Effector memory CD8-positive, alpha-beta T cell (primary cell): ENCODE results near the gene B3GALT2.
"Not testable (repeated sequence)": the region's sequence is repeated elsewhere in the genome, so short reads cannot be mapped to it uniquely, and the experiment has no call there.

ENCODE experiments used
- ATAC-seq: fragments of 150-1000 bp; cut with Tn5 transposase; replicated peaks from 2 replicates; pipeline ENCODE4 v1.10.0; 2021; ENCODE audit warnings: mild to moderate bottlenecking, moderate library complexity
- DNase-seq, 3 experiments: peaks; one replicate each; pipeline ENCODE4 v3.0.0; 2021
- H3K27ac Mint-ChIP-seq, 2 donors: one replicate each; pipeline ENCODE4 v1.8.0; 2022; ENCODE audit warnings: mild to moderate bottlenecking in 2 of 2, mixed read lengths in 2 of 2, moderate library complexity in 2 of 2
- H3K27me3 Mint-ChIP-seq, 2 donors: one replicate each; pipeline ENCODE4 v1.8.0; 2022; ENCODE audit warnings: mixed read lengths in 2 of 2
- H3K36me3 Mint-ChIP-seq: one replicate; pipeline ENCODE4 v1.8.0; 2022; ENCODE audit warnings: mild to moderate bottlenecking, moderate library complexity, mixed read lengths; ENCODE audit not compliant: insufficient read depth
- H3K4me1 Mint-ChIP-seq, 2 donors: one replicate each; pipeline ENCODE4 v1.8.0; 2022; ENCODE audit warnings: low read depth in 2 of 2, mixed read lengths in 2 of 2
- H3K4me3 Mint-ChIP-seq, 2 donors: one replicate each; pipeline ENCODE4 v1.8.0; 2022; ENCODE audit warnings: mild to moderate bottlenecking in 2 of 2, mixed read lengths in 2 of 2, moderate library complexity in 2 of 2
- H3K9me3 Mint-ChIP-seq, 2 donors: one replicate each; pipeline ENCODE4 v1.8.0; 2022; ENCODE audit warnings: mixed read lengths in 2 of 2

The B3GALT2 gene

DNA sequence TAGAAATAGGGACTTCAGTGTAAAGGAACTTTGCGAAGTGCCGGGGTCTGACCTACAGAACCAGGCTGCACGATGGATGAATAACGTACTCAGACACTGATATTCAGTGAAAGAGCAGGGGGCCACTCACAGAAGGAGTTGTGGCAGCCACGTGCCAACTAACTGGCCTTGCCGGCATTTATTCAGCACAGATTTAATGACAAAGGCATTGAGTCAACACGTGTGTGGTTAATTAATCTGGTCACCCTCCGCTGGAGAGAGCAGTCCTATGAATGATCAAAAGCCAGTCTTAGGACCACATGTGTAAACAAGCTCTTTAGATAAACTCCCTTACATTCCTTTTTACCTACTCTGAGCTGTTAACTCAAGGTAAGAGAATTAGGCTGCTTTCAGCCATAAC lies 6.2 kb upstream of the B3GALT2 start:
- Mint-ChIP-seq H3K36me3 (peaks cover 3% of the 10 kb centered on the region), H3K27ac (no peak overlapping the region)

DNA sequence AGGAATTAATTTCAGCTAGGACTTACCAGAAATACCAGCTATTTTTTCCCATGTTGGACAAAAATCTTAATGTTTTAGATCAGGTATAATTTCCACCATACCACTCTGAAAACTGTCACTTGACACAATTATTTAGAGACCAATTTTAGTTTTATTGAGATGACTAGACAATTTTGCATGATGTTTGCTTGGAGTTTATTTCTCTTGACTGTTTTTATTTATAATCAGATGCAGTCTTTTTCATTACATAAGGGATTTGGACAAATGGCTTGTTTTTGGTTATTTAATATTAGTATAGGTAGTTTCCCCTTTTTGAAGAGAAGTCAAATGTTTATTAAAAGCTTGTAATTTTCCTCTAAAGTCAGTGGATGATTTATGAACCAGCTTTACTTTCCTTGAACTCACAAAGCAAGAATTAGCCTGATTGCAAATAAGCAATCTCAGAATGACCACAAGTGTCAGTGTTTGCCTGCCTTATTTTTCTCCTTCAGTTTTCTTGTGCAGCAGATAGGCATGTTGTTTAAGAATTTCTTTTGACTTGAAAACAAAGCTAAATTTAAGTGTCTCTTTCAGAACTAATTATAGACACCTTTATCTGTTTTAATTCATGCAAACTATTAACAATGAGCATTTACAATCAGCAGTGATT lies 3.8 kb upstream of the B3GALT2 start:
- no peak for DNase-seq
- Mint-ChIP-seq H3K9me3 (no peaks in the 10 kb centered on the region), H3K36me3 (peaks cover 7% of the 10 kb centered on the region), H3K4me3 (peak overlapping the region in 1 of 2 donors; percentile 74), H3K4me1 (peaks cover 21 to 50% of the 10 kb centered on the region in 2 donors), H3K27ac (peak overlapping the region; percentile 11 to 61), H3K27me3 (no peaks in the 10 kb centered on the region)
- no peak for ATAC-seq

More for the DNA sequence above, 6.2 kb upstream of the B3GALT2 start:
- ATAC-seq: no peak
- Mint-ChIP-seq H3K4me1 (peaks cover 28 to 47% of the 10 kb centered on the region in 2 donors), H3K27me3 (no peaks in the 10 kb centered on the region), H3K9me3 (no peaks in the 10 kb centered on the region), H3K4me3 (no peak overlapping the region)
- DNase-seq: no peak

DNA sequence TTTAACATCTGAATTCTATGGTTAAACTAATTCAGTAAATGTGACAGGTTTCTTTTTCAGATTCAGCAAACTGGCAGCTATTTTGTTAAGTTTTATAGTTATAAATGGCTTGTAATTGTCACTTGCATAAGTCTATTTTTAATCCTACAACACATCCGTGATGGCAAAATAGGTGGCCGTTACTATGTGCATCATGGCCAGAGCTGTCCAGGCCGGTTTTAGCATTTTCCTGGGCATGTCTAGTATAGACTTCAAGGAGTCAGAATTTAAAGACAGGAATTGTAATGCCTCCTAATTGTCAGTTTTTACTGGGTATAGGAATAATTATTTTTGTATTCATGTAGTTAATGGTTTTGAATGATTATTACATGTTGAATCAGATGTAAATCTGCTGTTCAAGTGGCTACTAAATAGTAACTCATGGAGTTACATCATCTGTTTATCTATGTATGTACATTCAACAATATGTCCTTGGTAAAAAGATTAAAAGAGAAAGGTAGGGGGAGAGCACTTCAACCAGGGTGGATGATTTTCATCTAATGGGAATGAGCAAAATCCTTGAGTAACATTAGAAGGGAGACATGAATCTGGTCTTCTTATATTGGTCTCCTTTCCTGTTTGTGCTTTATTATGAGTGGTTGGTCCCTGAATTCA lies 3.2 kb upstream of the B3GALT2 start:
- Mint-ChIP-seq H3K27ac (peak overlapping the region; percentile 11 to 61), H3K27me3 (no peaks in the 10 kb centered on the region), H3K4me3 (peak overlapping the region in 1 of 2 donors; percentile 74), H3K36me3 (peaks cover 7% of the 10 kb centered on the region), H3K9me3 (no peaks in the 10 kb centered on the region), H3K4me1 (peaks cover 21 to 52% of the 10 kb centered on the region in 2 donors)
- DNase-seq (no peak), ATAC-seq (no peak)

DNA sequence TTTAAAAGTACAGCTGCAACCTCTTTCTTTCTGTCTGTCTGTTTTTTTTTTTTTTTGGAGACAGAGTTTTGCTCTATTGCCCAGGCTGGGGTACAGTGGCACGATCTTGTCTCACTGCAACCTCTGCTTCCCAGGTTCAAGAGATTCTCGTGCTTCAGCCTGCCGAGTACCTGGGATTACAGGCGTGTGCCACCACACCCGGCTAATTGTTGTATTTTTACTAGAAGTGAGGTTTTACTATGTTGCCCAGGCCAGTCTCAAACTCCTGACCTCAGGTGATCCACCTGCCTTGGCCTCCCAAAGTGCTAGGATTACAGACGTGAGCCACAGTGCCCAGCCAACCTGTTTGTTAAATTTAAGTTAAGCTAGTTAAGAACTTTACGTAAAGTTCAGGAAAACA lies 2.5 kb upstream of the B3GALT2 start:
- Mint-ChIP-seq H3K4me1 (peaks cover 19 to 51% of the 10 kb centered on the region in 2 donors), H3K4me3 (peak overlapping the region in 1 of 2 donors; percentile 74)

DNA sequence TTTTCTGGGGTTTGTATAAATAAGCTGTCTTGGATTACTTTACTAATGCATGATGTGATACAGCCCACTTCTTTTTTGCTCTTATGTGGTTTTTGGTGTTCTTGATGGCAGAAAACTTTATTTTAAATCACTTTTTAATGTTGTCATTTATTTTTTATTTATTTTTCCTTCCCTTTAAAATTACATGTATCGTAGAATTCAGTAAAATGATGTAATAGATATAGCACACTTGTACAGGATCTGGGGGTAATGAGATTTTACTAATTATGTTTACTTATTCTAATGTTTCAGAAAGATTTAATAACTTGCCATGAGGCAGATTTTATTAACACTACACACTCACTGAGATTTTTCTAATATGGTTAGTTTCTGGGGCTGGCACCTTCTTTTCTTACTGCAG lies 701 bp upstream of the B3GALT2 start:
- H3K27ac Mint-ChIP-seq: peak overlapping the region; percentile 61 to 72
- peak overlapping the region; percentile 69 to 74 for H3K4me3 Mint-ChIP-seq
- H3K4me1 Mint-ChIP-seq: peaks cover 21 to 49% of the 10 kb centered on the region in 2 donors

More for the DNA sequence above, 2.5 kb upstream of the B3GALT2 start:
- H3K27me3 Mint-ChIP-seq, H3K36me3 Mint-ChIP-seq, DNase-seq, ATAC-seq, H3K9me3 Mint-ChIP-seq: not testable (repeated sequence)
- peak overlapping the region; percentile 60 to 61 for H3K27ac Mint-ChIP-seq

DNA sequence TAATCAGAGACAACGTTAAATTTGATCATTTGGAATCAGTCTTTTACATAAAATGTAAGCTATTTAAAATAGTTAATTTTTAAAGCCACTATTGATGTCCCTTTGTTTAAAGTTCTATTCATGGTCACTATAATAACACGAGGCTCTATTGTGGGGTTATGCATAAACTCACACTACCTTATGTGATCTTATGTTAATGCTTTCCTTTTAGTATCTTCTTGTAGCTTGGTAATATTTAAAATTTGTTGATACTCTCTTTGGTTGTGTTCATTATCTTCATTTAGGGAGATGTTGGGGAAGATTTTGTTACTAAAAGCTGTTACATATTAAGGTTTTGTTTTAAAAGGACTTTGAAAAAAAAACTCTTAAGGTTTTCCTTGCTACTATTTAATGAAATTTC lies 1.2 kb downstream of the B3GALT2 start:
- no peak for DNase-seq
- Mint-ChIP-seq H3K36me3 (peaks cover 10% of the 10 kb centered on the region), H3K27me3 (no peaks in the 10 kb centered on the region), H3K9me3 (no peaks in the 10 kb centered on the region), H3K4me3 (peak overlapping the region; percentile 69 to 74), H3K4me1 (peaks cover 14 to 50% of the 10 kb centered on the region in 2 donors), H3K27ac (peak overlapping the region in 1 of 2 donors; percentile 61)
- ATAC-seq: no peak

More for the DNA sequence above, 701 bp upstream of the B3GALT2 start:
- DNase-seq (no peak), ATAC-seq (no peak)
- Mint-ChIP-seq H3K36me3 (peaks cover 9% of the 10 kb centered on the region), H3K27me3 (no peaks in the 10 kb centered on the region), H3K9me3 (no peaks in the 10 kb centered on the region)

DNA sequence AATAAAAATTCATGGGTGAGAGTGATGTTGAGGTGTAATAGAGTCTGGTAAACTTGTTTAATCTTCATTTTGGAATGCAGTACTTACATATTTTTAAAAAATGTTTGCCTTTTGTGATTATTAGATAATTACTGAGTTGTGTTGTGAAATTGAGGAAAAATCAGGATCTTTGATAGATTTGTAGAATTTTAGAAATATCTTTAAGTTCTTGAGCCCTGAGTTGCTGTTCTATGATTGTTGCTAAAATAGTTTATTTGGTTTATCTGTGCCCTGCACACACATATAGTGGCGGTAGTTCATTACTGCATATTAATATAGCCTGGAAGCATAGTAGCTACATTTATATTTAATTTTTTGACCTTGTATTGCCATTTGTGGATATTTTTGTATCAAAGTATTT lies 1.6 kb downstream of the B3GALT2 start:
- peak overlapping the region; percentile 69 to 74 for H3K4me3 Mint-ChIP-seq
- peak overlapping the region in 1 of 2 donors; percentile 61 for H3K27ac Mint-ChIP-seq
- no peaks in the 10 kb centered on the region for H3K27me3 Mint-ChIP-seq
- H3K4me1 Mint-ChIP-seq: peaks cover 14 to 48% of the 10 kb centered on the region in 2 donors
- DNase-seq: no peak
- ATAC-seq: no peak
- H3K36me3 Mint-ChIP-seq: peaks cover 13% of the 10 kb centered on the region
- H3K9me3 Mint-ChIP-seq: no peaks in the 10 kb centered on the region

DNA sequence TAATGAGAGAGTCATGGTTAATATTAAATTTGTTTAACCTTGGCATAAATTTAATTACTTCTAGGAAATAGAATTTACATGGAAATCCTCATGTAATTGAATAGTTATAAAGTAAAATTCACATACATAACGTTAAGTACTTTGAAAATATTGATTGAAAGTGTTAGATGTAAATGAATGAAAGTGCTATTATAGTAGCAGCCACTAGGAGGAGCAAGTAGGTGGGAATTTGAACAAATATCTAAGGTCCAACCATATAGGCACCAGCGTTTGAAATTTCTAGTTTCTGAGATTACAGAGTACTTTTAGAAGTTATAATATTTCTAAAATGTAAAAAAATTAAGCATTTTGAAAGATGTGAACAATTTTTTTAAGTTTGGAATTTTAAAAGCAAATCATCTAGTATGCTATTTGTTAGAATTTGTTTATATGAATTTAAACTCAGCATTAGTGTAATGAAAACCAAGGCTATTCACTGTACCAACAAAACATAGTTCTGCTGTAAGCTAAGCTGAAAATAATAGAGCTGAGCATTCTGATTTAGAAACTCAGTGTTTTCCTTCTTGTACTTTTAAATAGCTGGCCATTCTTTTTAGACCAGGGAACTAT lies 3.3 kb downstream of the B3GALT2 start:
- peak overlapping the region; percentile 69 to 74 for H3K4me3 Mint-ChIP-seq
- no peaks in the 10 kb centered on the region for H3K27me3 Mint-ChIP-seq
- H3K36me3 Mint-ChIP-seq: peaks cover 13% of the 10 kb centered on the region
- DNase-seq: peak in 2 of 3 experiments; percentile 27 to 34
- H3K27ac Mint-ChIP-seq: peak overlapping the region in 1 of 2 donors; percentile 44
- peaks cover 9 to 48% of the 10 kb centered on the region in 2 donors for H3K4me1 Mint-ChIP-seq
- no peaks in the 10 kb centered on the region for H3K9me3 Mint-ChIP-seq
- peak; percentile 51 for ATAC-seq

DNA sequence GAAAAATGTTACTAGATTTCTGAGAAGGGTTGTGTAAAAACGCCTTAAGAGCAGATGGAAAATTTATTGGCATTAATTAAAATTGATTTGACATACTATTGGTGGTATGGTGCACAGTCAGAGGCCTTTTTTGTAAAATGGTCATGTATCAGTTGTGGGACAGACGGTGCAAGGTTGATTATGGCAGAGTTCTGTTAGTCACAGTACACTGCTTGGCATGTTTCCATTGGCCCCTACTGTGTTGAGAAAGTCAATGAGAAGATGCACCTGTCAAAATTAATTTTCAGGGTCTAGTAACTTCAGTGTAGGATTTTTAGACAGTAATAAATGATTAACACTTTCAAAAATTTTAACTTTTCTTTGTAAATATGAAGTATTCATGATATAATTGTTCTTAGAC lies 4.4 kb downstream of the B3GALT2 start:
- H3K27ac Mint-ChIP-seq: no peak overlapping the region
- H3K4me1 Mint-ChIP-seq: peaks cover 10 to 44% of the 10 kb centered on the region in 2 donors

DNA sequence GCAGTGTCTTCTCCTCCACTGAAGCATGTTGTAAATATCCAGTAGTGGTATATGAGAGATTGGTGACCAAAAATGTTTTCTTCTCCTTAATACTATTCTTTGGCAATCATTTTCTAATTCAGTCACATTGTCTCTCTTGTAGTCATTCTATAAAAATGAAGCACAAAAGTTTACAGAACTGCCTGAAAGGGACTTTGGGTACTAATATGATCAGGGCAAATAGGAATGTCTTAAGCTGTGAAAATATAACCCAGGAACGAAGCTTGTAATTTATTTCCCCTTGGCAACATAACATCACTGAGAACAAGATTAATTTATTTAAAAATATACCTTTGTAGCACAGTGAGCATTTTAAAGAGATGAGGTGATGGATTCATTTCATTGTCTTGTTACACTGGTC lies 4.9 kb downstream of the B3GALT2 start:
- peaks cover 16% of the 10 kb centered on the region for H3K36me3 Mint-ChIP-seq
- H3K27ac Mint-ChIP-seq: no peak overlapping the region
- peaks cover 7 to 40% of the 10 kb centered on the region in 2 donors for H3K4me1 Mint-ChIP-seq
- no peak overlapping the region for H3K4me3 Mint-ChIP-seq
- no peaks in the 10 kb centered on the region for H3K27me3 Mint-ChIP-seq
- no peaks in the 10 kb centered on the region for H3K9me3 Mint-ChIP-seq
- no peak for ATAC-seq
- DNase-seq: no peak

More for the DNA sequence above, 4.4 kb downstream of the B3GALT2 start:
- Mint-ChIP-seq H3K36me3 (peaks cover 13% of the 10 kb centered on the region), H3K27me3 (no peaks in the 10 kb centered on the region), H3K4me3 (no peak overlapping the region), H3K9me3 (no peaks in the 10 kb centered on the region)
- no peak for ATAC-seq
- no peak for DNase-seq

DNA sequence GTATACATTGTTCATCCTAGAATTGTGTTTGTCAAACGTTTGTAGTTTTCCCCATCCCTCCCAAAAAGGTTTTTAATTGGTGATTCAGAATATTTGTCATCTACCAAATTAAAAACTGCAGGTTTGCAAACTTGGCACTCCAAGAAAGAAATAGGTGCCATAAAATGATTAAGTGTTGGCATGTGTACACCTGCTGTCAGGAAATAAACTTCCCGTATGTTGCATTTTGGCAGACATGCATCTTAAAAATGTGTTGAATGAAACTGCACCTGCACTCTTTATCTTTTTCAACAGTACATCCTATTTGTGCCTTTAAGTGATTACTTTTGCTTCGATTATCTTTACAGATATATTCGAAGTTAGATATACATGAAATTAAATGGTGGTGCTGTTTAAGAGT lies 7.3 kb downstream of the B3GALT2 start:
- Mint-ChIP-seq H3K27ac (peak overlapping the region in 1 of 2 donors; percentile 77), H3K9me3 (no peaks in the 10 kb centered on the region), H3K4me3 (no peak overlapping the region), H3K4me1 (peaks cover 12 to 37% of the 10 kb centered on the region in 2 donors), H3K27me3 (no peaks in the 10 kb centered on the region), H3K36me3 (peaks cover 16% of the 10 kb centered on the region)
- DNase-seq: no peak
- ATAC-seq: no peak

DNA sequence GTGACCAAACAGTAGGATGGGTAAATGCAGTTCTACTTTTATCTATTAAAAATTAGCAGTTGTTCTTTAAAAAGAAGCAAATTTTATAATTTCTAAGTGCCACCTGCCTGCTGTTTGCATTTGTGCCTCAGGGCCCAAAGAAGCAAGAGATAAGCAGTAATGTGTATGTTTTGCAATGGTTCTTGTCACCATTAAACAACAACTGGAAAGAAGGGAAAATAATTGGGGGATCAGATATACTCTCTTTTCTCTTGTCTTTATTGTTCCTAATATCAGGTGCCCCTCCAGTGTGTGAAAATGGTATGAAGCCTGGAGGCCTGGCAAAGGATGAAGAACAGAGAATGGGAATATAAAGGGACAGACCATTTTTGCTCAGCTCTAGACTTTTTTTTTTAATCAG lies 9.6 kb downstream of the B3GALT2 start:
- H3K4me3 Mint-ChIP-seq: no peak overlapping the region
- H3K9me3 Mint-ChIP-seq: no peaks in the 10 kb centered on the region
- H3K36me3 Mint-ChIP-seq: peaks cover 15% of the 10 kb centered on the region
- peak overlapping the region in 1 of 2 donors; percentile 73 for H3K27ac Mint-ChIP-seq
- ATAC-seq (no peak), DNase-seq (no peak)
- H3K4me1 Mint-ChIP-seq: peaks cover 10 to 39% of the 10 kb centered on the region in 2 donors
- no peaks in the 10 kb centered on the region for H3K27me3 Mint-ChIP-seq

DNA sequence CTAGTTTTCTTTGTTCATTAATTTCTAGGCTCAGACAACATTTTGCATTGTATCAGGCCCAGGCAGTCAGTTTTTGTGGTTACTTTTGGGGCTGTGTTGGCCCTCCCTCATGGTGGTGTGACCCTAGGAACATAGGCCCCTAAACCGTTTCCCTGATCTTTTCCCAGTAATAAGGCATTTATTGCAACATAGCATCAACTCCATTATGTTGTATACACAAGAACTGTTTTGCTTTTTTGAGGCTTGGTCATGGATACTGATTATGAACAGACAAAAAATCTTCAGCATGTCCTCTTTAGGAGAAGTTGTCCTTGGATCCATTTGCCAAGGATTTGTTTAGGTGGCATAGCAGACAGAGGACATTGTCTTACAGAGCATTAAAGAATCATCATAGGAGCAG lies 10.3 kb downstream of the B3GALT2 start:
- Mint-ChIP-seq H3K4me3 (no peak overlapping the region), H3K36me3 (peaks cover 15% of the 10 kb centered on the region), H3K9me3 (no peaks in the 10 kb centered on the region), H3K4me1 (peaks cover 11 to 37% of the 10 kb centered on the region in 2 donors), H3K27me3 (no peaks in the 10 kb centered on the region), H3K27ac (peak overlapping the region; percentile 23 to 28)
- no peak for DNase-seq
- no peak for ATAC-seq
